SK-N-SH treated with all-trans-retinoic acid at 6 μM for 48 hours (cell line): Measurements from ENCODE around the gene RPL19.

ENCODE experiments used
- ATAC-seq: fragments of 200-7000 bp; cut with Tn5 transposase; 3 replicates; pipeline ENCODE4 v1.9.1; 2020; ENCODE audit warnings: mild to moderate bottlenecking, moderate library complexity
- ARNTL ChIP-seq: fragments of 450-650 bp; formaldehyde crosslinking; IDR thresholded peaks from 2 replicates; pipeline ENCODE4 v1.5.0; 2020; ENCODE audit warnings: low read depth, mild to moderate bottlenecking, moderate library complexity, borderline replicate concordance
- CREB5 ChIP-seq: fragments of 250-450 bp; sonication (Bioruptor Pico); IDR thresholded peaks from 2 replicates; pipeline ENCODE4 v1.5.1; 2020; ENCODE audit warnings: low read depth, mild to moderate bottlenecking, moderate library complexity
- CSDC2 ChIP-seq: fragments of 250-450 bp; sonication (Bioruptor Pico); IDR thresholded peaks from 2 replicates; pipeline ENCODE4 v1.5.0; 2020; ENCODE audit warnings: mild to moderate bottlenecking, moderate library complexity
- ESRRG ChIP-seq: fragments of 250-450 bp; sonication (Bioruptor Pico); IDR thresholded peaks from 2 replicates; pipeline ENCODE4 v1.6.1; 2021; ENCODE audit warnings: mild to moderate bottlenecking
- ISL1 ChIP-seq: fragments of 250-450 bp; sonication (Bioruptor Pico); IDR thresholded peaks from 2 replicates; pipeline ENCODE4 v2.1.2; 2022; ENCODE audit warnings: mild to moderate bottlenecking, moderate library complexity
- OSR1 ChIP-seq: fragments of 250-450 bp; sonication (Bioruptor Pico); IDR thresholded peaks from 2 replicates; pipeline ENCODE4 v1.8.0; 2022; ENCODE audit warnings: moderate library complexity, mild to moderate bottlenecking, inconsistent platforms
- PATZ1 ChIP-seq: fragments of 250-450 bp; sonication (Bioruptor Pico); IDR thresholded peaks from 2 replicates; pipeline ENCODE4 v1.8.0; 2020; ENCODE audit warnings: mild to moderate bottlenecking, moderate library complexity, borderline replicate concordance
- POU6F1 ChIP-seq: fragments of 250-450 bp; sonication (Bioruptor Pico); IDR thresholded peaks from 2 replicates; pipeline ENCODE4 v1.8.0; 2021; ENCODE audit warnings: low read depth, mild to moderate bottlenecking, moderate library complexity, borderline replicate concordance
- PPARA ChIP-seq: fragments of 250-450 bp; sonication (Bioruptor Pico); IDR thresholded peaks from 2 replicates; pipeline ENCODE4 v1.5.0; 2020; ENCODE audit warnings: mild to moderate bottlenecking, borderline replicate concordance
- RARB ChIP-seq: fragments of 250-450 bp; sonication (Bioruptor Pico); IDR thresholded peaks from 2 replicates; pipeline ENCODE4 v1.8.0; 2021; ENCODE audit warnings: mild to moderate bottlenecking, moderate library complexity
- SNAI2 ChIP-seq: fragments of 250-450 bp; sonication (Bioruptor Pico); IDR thresholded peaks from 2 replicates; pipeline ENCODE4 v1.5.0; 2020; ENCODE audit warnings: mild to moderate bottlenecking, moderate library complexity
- TOX ChIP-seq: fragments of 250-450 bp; sonication (Bioruptor Pico); IDR thresholded peaks from 2 replicates; pipeline ENCODE4 v1.8.0; 2021; ENCODE audit warnings: mild to moderate bottlenecking, moderate library complexity, borderline replicate concordance
- ZC3H10 ChIP-seq: fragments of 250-450 bp; sonication (Bioruptor Pico); IDR thresholded peaks from 2 replicates; pipeline ENCODE4 v1.5.1; 2021; ENCODE audit warnings: mild to moderate bottlenecking, moderate library complexity
- ZFP3 ChIP-seq: fragments of 250-450 bp; sonication (Bioruptor Pico); IDR thresholded peaks from 2 replicates; pipeline ENCODE4 v1.5.0; 2020; ENCODE audit warnings: mild to moderate bottlenecking, moderate library complexity
- ZFP30 ChIP-seq: fragments of 450-650 bp; formaldehyde crosslinking; IDR thresholded peaks from 2 replicates; pipeline ENCODE4 v1.5.0; 2022; ENCODE audit warnings: mild to moderate bottlenecking, moderate library complexity
- ZNF565 ChIP-seq: fragments of 450-650 bp; formaldehyde crosslinking; conservative IDR thresholded peaks from 2 replicates; pipeline ENCODE4 v1.5.0; 2020; ENCODE audit warnings: low read depth, mild to moderate bottlenecking, moderate library complexity
- ZNF8 ChIP-seq: fragments of 450-650 bp; formaldehyde crosslinking; IDR thresholded peaks from 2 replicates; pipeline ENCODE4 v1.5.0; 2020; ENCODE audit warnings: mild to moderate bottlenecking, moderate library complexity
- TF ChIP-seq, protein P1 (sequence below): fragments of 250-450 bp; sonication (Bioruptor Pico); IDR thresholded peaks from 2 replicates; pipeline ENCODE4 v1.5.0; 2020; ENCODE audit warnings: mild to moderate bottlenecking, moderate library complexity
- TF ChIP-seq, protein P2 (sequence below): fragments of 250-450 bp; sonication (Bioruptor Pico); IDR thresholded peaks from 2 replicates; pipeline ENCODE4 v1.5.1; 2021; ENCODE audit warnings: mild to moderate bottlenecking, moderate library complexity

Gene RPL19

DNA sequence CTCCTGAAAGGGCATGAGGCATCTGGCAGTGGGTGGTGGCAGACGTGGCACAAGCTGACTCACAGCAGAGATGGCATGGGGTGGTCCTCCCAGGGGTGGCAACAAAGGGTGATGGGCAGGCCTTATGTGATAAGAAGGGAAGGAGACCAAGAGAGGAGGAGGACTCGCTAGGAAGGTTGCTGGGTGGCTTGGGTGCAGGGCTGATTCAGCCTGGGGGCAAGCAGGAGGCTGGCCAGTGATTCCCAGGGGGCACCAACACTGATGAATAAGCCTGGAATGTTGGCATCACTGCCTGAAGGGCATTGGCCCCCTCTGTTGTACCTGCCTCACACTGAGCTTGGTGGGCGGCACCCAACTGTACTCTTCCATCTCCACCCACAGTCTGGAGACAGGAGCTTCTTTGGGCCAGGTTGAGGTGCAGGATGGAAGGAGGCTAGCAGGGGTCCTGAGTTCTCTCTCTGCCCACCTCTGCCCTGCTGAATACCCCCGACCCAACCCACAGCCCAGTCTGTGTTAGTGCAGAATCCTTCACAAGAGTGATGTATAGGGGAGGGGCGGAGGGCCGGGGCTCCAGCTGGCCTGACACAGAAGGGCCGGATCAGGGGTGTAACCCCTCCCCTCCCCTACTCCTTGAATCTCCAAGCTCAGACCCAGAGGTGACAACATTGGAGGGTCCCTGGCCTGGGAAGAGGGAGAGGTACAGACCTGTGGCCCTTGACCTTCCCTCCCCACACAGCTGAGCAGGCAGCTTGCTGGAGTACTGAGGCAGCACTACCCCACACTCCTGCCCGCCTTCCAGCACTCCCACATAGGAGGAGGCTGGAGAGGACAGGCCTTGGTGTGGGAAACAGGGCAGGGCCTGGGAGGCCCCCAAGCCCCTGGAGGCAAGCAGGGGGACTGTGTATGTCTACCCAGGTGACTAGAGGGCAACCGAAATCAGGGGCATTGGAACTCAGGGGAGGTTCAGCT lies 23.1 kb downstream of the RPL19 start:
- no peak for ATAC-seq
- TF ChIP-seq ZFP30 (CRISPR knock-in tag), result no peak
- TF ChIP-seq, protein P1, sequence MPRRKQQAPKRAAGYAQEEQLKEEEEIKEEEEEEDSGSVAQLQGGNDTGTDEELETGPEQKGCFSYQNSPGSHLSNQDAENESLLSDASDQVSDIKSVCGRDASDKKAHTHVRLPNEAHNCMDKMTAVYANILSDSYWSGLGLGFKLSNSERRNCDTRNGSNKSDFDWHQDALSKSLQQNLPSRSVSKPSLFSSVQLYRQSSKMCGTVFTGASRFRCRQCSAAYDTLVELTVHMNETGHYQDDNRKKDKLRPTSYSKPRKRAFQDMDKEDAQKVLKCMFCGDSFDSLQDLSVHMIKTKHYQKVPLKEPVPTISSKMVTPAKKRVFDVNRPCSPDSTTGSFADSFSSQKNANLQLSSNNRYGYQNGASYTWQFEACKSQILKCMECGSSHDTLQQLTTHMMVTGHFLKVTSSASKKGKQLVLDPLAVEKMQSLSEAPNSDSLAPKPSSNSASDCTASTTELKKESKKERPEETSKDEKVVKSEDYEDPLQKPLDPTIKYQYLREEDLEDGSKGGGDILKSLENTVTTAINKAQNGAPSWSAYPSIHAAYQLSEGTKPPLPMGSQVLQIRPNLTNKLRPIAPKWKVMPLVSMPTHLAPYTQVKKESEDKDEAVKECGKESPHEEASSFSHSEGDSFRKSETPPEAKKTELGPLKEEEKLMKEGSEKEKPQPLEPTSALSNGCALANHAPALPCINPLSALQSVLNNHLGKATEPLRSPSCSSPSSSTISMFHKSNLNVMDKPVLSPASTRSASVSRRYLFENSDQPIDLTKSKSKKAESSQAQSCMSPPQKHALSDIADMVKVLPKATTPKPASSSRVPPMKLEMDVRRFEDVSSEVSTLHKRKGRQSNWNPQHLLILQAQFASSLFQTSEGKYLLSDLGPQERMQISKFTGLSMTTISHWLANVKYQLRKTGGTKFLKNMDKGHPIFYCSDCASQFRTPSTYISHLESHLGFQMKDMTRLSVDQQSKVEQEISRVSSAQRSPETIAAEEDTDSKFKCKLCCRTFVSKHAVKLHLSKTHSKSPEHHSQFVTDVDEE, result no peak
- TF ChIP-seq, protein P2, sequence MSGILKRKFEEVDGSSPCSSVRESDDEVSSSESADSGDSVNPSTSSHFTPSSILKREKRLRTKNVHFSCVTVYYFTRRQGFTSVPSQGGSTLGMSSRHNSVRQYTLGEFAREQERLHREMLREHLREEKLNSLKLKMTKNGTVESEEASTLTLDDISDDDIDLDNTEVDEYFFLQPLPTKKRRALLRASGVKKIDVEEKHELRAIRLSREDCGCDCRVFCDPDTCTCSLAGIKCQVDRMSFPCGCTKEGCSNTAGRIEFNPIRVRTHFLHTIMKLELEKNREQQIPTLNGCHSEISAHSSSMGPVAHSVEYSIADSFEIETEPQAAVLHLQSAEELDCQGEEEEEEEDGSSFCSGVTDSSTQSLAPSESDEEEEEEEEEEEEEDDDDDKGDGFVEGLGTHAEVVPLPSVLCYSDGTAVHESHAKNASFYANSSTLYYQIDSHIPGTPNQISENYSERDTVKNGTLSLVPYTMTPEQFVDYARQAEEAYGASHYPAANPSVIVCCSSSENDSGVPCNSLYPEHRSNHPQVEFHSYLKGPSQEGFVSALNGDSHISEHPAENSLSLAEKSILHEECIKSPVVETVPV, result no peak
- TF ChIP-seq SNAI2, result no peak
- TF ChIP-seq ZC3H10 (CRISPR knock-in tag), result no peak
- TF ChIP-seq ARNTL (CRISPR knock-in tag), result no peak
- no peak for TF ChIP-seq RARB (CRISPR knock-in tag)
- no peak for TF ChIP-seq ZNF565 (CRISPR knock-in tag)
- TF ChIP-seq TOX, result no peak
- TF ChIP-seq ISL1, result no peak
- no peak for TF ChIP-seq OSR1
- no peak for TF ChIP-seq CSDC2 (CRISPR knock-in tag)
- TF ChIP-seq ESRRG (CRISPR knock-in tag), result no peak
- TF ChIP-seq PPARA (CRISPR knock-in tag), result no peak
- no peak for TF ChIP-seq POU6F1 (CRISPR knock-in tag)

GRCh38 chr17:39223907-39224777 lies 24.1 kb downstream of the RPL19 start:
- TF ChIP-seq, protein P1, result no peak
- TF ChIP-seq ZFP30 (CRISPR knock-in tag) (no peak), SNAI2 (no peak), CREB5 (CRISPR knock-in tag) (no peak), ISL1 (no peak), ARNTL (CRISPR knock-in tag) (no peak), ESRRG (CRISPR knock-in tag) (no peak), CSDC2 (CRISPR knock-in tag) (no peak), ZC3H10 (CRISPR knock-in tag) (no peak), PPARA (CRISPR knock-in tag) (no peak), ZNF565 (CRISPR knock-in tag) (no peak), ZNF8 (CRISPR knock-in tag) (no peak), ZFP3 (CRISPR knock-in tag) (no peak), PATZ1 (CRISPR knock-in tag) (no peak), OSR1 (no peak)
- TF ChIP-seq, protein P2, result no peak
- no peak for ATAC-seq
